ENCODE measurements around the gene PIGL.

Gene PIGL

DNA sequence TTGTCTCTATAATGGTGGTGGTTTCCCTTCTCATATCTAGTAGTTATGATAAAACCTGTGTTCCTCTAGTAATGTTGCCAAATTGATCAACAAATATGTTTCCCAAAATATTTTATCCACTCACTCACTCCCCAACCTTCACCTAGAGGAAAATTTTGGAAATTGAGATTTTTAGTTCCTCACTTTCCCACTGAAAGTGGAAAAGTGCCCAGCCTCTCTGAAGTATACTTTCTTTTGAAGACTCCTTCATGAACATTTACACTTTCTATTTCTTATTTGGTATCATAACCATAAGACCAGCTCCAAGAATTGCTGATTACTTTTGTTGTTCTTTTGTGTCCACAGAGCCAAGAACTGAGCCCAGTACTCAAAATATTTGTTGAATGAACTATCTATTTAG is 141.4 kb downstream of the PIGL start:
- Mint-ChIP-seq H3K9me3 (no peaks in the 10 kb centered on the region), H3K27me3 (no peaks in the 10 kb centered on the region), H3K4me3 (no peak overlapping the region), H3K36me3 (ENCODE audit: low read depth) (no peaks in the 10 kb centered on the region), H3K4me1 (ENCODE audit: low read depth) (peaks cover 13% of the 10 kb centered on the region), H3K27ac (no peak overlapping the region)

DNA sequence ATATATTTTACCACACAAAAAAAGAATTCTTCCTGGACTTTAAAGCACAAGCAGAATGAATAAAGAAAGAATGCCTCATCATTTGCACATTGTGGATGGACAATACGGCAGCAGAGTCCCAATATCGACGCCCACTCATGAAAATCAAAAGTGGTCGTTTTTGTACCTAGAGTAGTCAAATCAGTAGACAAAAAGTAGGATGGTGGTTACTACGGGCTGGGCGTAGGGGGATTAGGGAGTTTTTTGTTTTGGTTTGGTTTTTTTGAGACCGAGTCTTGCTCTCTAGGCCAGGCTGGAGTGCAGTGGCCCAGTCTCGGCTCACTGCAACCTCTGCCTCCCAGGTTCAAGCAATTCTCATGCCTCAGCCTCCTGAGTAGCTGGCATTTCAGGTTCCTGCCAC is 144.9 kb downstream of the PIGL start:
- no peak overlapping the region for H3K4me3 Mint-ChIP-seq
- H3K36me3 Mint-ChIP-seq (ENCODE audit: low read depth), result no peaks in the 10 kb centered on the region
- no peaks in the 10 kb centered on the region for H3K27me3 Mint-ChIP-seq
- peak overlapping the region; percentile 11 for H3K27ac Mint-ChIP-seq
- H3K9me3 Mint-ChIP-seq, result no peaks in the 10 kb centered on the region
- H3K4me1 Mint-ChIP-seq (ENCODE audit: low read depth), result peaks cover 8% of the 10 kb centered on the region

DNA sequence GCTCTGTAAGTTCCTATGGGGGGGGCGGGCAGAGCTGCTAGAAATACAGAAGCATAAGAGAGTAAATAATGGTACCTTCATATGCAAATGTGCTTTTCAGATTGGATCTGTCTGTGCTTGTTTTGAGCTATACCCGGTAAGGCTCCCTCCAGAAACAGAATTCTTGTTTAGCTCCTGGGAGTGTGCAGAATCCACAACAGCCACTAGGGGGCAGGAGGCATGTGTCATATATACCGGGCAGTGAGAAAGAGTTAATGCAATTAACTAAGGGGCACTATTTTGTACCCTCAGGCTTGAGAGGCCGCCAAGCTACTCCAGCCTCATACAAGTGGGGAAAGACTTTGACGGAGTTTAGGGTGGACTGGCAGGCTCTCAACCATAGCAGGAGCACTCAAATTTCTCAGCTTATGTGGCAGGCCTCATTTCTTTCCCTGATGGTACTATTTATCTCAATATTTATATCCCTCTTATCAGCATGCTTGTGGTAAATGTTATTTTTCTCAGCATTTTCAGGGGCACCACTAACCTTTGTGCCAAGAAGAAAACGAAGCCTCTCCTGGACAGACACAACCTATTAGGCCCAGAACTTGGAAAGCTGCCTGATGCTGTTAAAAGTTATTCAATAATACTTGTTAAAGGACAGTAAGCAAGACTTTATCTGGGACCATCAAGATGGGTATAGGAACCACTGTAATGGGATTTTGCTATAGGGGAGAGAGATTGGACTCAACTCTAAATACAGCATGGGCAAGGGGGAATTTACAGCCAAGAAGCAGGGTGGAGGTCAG is 146.9 kb downstream of the PIGL start:
- Mint-ChIP-seq H3K4me3 (no peak overlapping the region), H3K36me3 (ENCODE audit: low read depth) (no peaks in the 10 kb centered on the region), H3K4me1 (ENCODE audit: low read depth) (peaks cover 8% of the 10 kb centered on the region), H3K9me3 (no peaks in the 10 kb centered on the region), H3K27ac (no peak overlapping the region), H3K27me3 (no peaks in the 10 kb centered on the region)

DNA sequence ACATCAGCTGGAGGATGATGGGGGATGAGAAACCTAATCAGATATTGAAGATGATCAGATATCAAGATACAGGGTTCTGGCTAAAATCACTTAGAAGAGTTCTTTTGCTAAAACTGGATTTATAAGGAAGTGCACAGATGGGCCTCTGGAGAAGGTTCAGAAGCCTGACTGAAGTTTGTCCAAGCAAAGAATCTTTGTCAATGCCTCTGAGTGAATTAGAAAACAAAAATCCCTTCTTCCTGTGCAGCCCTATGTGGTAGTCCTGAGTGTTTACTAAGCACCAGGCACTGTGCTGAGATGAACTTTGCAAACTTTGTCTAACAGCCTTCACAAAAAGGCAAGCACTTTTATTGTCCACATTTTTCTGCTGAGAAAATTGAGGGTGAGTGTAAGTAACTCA is 147.6 kb downstream of the PIGL start:
- H3K36me3 Mint-ChIP-seq (ENCODE audit: low read depth), result no peaks in the 10 kb centered on the region
- H3K4me1 Mint-ChIP-seq (ENCODE audit: low read depth), result peaks cover 8% of the 10 kb centered on the region

DNA sequence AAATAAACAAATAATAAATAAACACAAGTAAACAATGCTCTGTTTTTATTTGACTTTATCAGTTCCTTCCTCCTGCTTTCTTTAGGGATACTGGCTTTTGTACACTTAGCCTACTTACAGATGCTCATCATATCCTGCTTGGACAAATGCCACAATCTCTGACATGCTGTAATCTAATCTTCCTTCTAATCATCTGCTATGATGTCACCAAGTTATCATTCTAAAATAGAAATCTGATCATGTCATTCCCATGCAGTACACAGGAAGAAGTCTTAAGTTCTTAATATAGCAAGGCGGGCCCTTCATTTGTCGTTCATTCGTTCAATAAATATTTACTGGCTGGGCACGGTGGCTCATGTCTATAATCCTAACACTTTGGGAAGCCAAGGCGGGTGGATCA is 154.7 kb downstream of the PIGL start:
- no peaks in the 10 kb centered on the region for H3K36me3 Mint-ChIP-seq (ENCODE audit: low read depth)

More for the DNA sequence above, 147.6 kb downstream of the PIGL start:
- Mint-ChIP-seq H3K4me3 (no peak overlapping the region), H3K27ac (no peak overlapping the region), H3K27me3 (no peaks in the 10 kb centered on the region), H3K9me3 (no peaks in the 10 kb centered on the region)

DNA sequence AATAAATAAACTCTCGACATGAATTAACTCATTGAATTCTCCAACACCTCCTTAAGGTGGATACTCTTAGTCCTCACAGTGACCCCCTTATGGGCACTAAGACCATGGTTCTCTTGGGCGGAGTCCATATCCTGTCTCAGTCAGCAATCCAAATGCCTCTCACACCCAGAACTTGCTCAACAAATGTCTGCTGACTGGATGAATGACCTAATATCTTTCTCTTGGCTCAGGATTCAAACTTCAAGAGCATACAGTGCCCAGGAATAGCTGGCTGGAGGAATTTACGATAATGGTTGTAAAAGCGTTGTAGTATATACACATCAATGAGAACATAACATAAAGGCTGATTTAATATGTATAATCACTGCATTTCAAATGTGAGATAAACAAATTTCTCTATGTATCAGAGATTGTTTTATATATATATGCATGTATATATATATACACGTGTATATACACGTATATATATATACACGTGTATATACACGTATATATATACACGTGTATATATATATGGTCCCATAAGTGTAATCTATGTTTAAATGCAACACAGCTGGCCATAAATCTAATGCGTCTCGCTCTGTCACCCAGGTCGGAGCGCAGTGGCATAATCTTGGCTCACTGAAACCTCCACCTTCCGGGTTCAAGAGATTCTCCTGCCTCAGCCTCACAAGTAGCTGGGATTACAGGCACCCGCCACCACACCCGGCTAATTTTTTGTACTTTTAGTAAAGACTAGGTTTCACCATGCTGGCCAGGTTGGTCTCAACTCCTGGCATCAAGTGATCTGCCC is 157.3 kb downstream of the PIGL start:
- Mint-ChIP-seq H3K4me1 (ENCODE audit: low read depth) (no peaks in the 10 kb centered on the region), H3K4me3 (no peak overlapping the region), H3K27me3 (no peaks in the 10 kb centered on the region), H3K9me3 (no peaks in the 10 kb centered on the region), H3K36me3 (ENCODE audit: low read depth) (no peaks in the 10 kb centered on the region), H3K27ac (no peak overlapping the region)

More for the DNA sequence above, 154.7 kb downstream of the PIGL start:
- Mint-ChIP-seq H3K27me3 (no peaks in the 10 kb centered on the region), H3K4me3 (no peak overlapping the region), H3K4me1 (ENCODE audit: low read depth) (no peaks in the 10 kb centered on the region), H3K27ac (no peak overlapping the region), H3K9me3 (no peaks in the 10 kb centered on the region)
